Keratinocyte (primary cell): ENCODE measurements around the gene UNKL.

Source experiments
- CTCF ChIP-seq, 3 experiments: IDR thresholded peaks in 1 of 3; conservative IDR thresholded peaks in 1 of 3; optimal IDR thresholded peaks in 1 of 3; 2 replicates in 2 of 3; 3 replicates in 1 of 3; pipeline versions ENCODE3 to v1.5.1; 2011; ENCODE audit warnings: low read length in 3 of 3, mild to moderate bottlenecking in 3 of 3, moderate library complexity in 2 of 3, control low read depth in 1 of 3, inconsistent platforms in 1 of 3; ENCODE audit not compliant: insufficient read depth in 2 of 3; ENCODE audit errors: extremely low read depth in 1 of 3
- EZH2 ChIP-seq: IDR thresholded peaks from one replicate; pipeline ENCODE4 v1.6.1; 2012; ENCODE audit warnings: inconsistent platforms, mild to moderate bottlenecking, low read length, moderate library complexity

- TF ChIP-seq CTCF (optimal IDR thresholded peaks at IDR 0.05 in 1 of 3, IDR thresholded peaks at IDR 0.05 in 1 of 3, conservative IDR thresholded peaks at IDR 0.05 in 1 of 3; ENCODE audit: extremely low read depth in 1 of 3, insufficient read depth in 2 of 3, low read length in 3 of 3) (no peak), EZH2 (no peak)
These were observed 24.7 kb upstream of the UNKL start for GRCh38 chr16:1439058-1439698.
